B cell (primary cell): ENCODE measurements around the gene TMEM163. TPM values are rescaled to one million over a fixed set of nuclear protein-coding genes. Genes with fewer than 3 reads are reported as not detected.

ENCODE experiments used
- ATAC-seq: fragments of 200-7000 bp; cut with Tn5 transposase; one replicate; pipeline ENCODE4 v1.10.0; 2021; ENCODE audit warnings: low read depth, mild to moderate bottlenecking, moderate number of reproducible peaks, moderate library complexity
- CTCF ChIA-PET: fragments of 350-600 bp; sonication (Branson Sonifier 250); formaldehyde crosslinking; loops from one replicate; lab custom pipeline; 2021; ENCODE audit warnings: antibody characterized with exemption, inconsistent platforms; lab: Charles Lee
- POLR2A ChIA-PET: fragments of 350-600 bp; sonication (Branson Sonifier 250); formaldehyde crosslinking; loops from one replicate; lab custom pipeline; 2021; ENCODE audit warnings: antibody characterized with exemption; lab: Charles Lee
- DNase-seq: peaks from one replicate; pipeline ENCODE4 v3.0.0; 2013
- H2AFZ ChIP-seq: 2 replicates; pipeline ENCODE4 v1.6.1; 2012; ENCODE audit warnings: mild to moderate bottlenecking, low read depth, low read length; ENCODE audit not compliant: insufficient read depth, poor library complexity, severe bottlenecking
- H3K27ac ChIP-seq, 2 donors: 1 replicate in 1 of 2; 2 replicates in 1 of 2; pipeline ENCODE4 v1.5.1; 2012 to 2013; ENCODE audit warnings: low read length in 2 of 2, mild to moderate bottlenecking in 2 of 2, moderate library complexity in 1 of 2
- H3K27me3 ChIP-seq, 4 experiments: fragments of 200-600 bp in 1 of 4; sonication (generic) in 1 of 4; replicated peaks in 1 of 4; 1 replicate in 2 of 4; 2 replicates in 2 of 4; pipeline versions ENCODE4 v1.6.1 to v1.7.0; 2013 to 2016; ENCODE audit warnings: low read length in 3 of 4, mild to moderate bottlenecking in 2 of 4, mixed read lengths in 1 of 4, moderate library complexity in 1 of 4; ENCODE audit not compliant: insufficient read depth in 4 of 4, control insufficient read depth in 3 of 4; ENCODE audit errors: control extremely low read depth in 1 of 4
- H3K36me3 ChIP-seq, 2 experiments: replicated peaks in 1 of 2; 1 replicate in 1 of 2; 2 replicates in 1 of 2; pipeline versions ENCODE4 v1.6.1 to v1.7.1; 2013; ENCODE audit warnings: low read length in 1 of 2; ENCODE audit not compliant: insufficient read depth in 2 of 2, control insufficient read depth in 1 of 2; ENCODE audit errors: control extremely low read depth in 1 of 2, extremely low read depth in 1 of 2
- H3K4me1 ChIP-seq, 2 donors: fragments of 200-600 bp in 1 of 2; sonication (generic) in 1 of 2; 1 replicate in 1 of 2; 2 replicates in 1 of 2; pipeline versions ENCODE4 v1.5.1 to v1.6.1; 2013 to 2017; ENCODE audit warnings: low read length in 2 of 2; ENCODE audit not compliant: control insufficient read depth in 2 of 2, insufficient read depth in 2 of 2
- H3K4me2 ChIP-seq: replicated peaks from 2 replicates; pipeline ENCODE3; 2012; ENCODE audit warnings: mild to moderate bottlenecking, low read depth, low read length; ENCODE audit not compliant: poor library complexity, severe bottlenecking
- H3K4me3 ChIP-seq, 5 experiments: fragments of 200-600 bp in 1 of 5; sonication (generic) in 1 of 5; 1 replicate in 3 of 5; 2 replicates in 2 of 5; pipeline versions ENCODE4 v1.5.1 to v1.7.0; 2011 to 2016; ENCODE audit warnings: low read length in 4 of 5, mild to moderate bottlenecking in 4 of 5, low read depth in 2 of 5, control low read depth in 1 of 5, moderate library complexity in 1 of 5; ENCODE audit not compliant: insufficient read depth in 1 of 5; ENCODE audit errors: control extremely low read depth in 1 of 5, extremely low read depth in 1 of 5
- H3K79me2 ChIP-seq: fragments of 200-600 bp; sonication (generic); one replicate; pipeline ENCODE4 v1.6.0; 2016; ENCODE audit warnings: low read length; ENCODE audit not compliant: control insufficient read depth, insufficient read depth
- H3K9ac ChIP-seq: fragments of 200-600 bp; sonication (generic); 2 replicates; pipeline ENCODE4 v1.6.1; 2017; ENCODE audit warnings: mild to moderate bottlenecking, low read length, moderate library complexity
- H3K9me3 ChIP-seq, 3 donors: one replicate each; pipeline versions ENCODE4 v1.6.1 to v1.7.1; 2013; ENCODE audit warnings: low read length in 2 of 3; ENCODE audit not compliant: control insufficient read depth in 2 of 3, insufficient read depth in 1 of 3; ENCODE audit errors: control extremely low read depth in 1 of 3
- H4K20me1 ChIP-seq: 2 replicates; pipeline ENCODE4 v1.6.0; 2012; ENCODE audit warnings: mild to moderate bottlenecking, low read length; ENCODE audit not compliant: insufficient read depth, control insufficient read depth, poor library complexity, severe bottlenecking
- H3K27ac Mint-ChIP-seq: one replicate; pipeline ENCODE4 v1.8.0; 2021; ENCODE audit warnings: mixed read lengths
- H3K27me3 Mint-ChIP-seq: one replicate; pipeline ENCODE4 v1.8.0; 2021; ENCODE audit warnings: mixed read lengths
- H3K4me1 Mint-ChIP-seq: one replicate; pipeline ENCODE4 v1.8.0; 2021; ENCODE audit warnings: mixed read lengths
- H3K4me3 Mint-ChIP-seq: one replicate; pipeline ENCODE4 v1.8.0; 2021; ENCODE audit warnings: mixed read lengths
- H3K9me3 Mint-ChIP-seq: one replicate; pipeline ENCODE4 v1.8.0; 2022; ENCODE audit warnings: mixed read lengths; ENCODE audit not compliant: insufficient read depth
- CTCF ChIP-seq: fragments of 200-600 bp; IDR thresholded peaks from one replicate; pipeline ENCODE4 v1.8.0; 2022; ENCODE audit warnings: antibody characterized with exemption, mild to moderate bottlenecking
- EZH2 ChIP-seq: IDR thresholded peaks from 2 replicates; pipeline ENCODE4 v1.6.1; 2012; ENCODE audit warnings: borderline replicate concordance, low read depth, mild to moderate bottlenecking, moderate library complexity, low read length; ENCODE audit not compliant: insufficient read depth, poor library complexity, severe bottlenecking
- WGBS: methylation state at CpG from one replicate; pipeline ENCODE4 v1.1.5; 2013; ENCODE audit warnings: missing lambda C conversion rate; ENCODE audit not compliant: insufficient coverage; 5-methylcytosine and 5-hydroxymethylcytosine counted together
- intact Hi-C: fragments of 100-400 bp; cut with micrococcal nuclease; formaldehyde crosslinking; loops from one replicate; pipeline ENCODE4 v1.10.0; 2022
- polyA plus RNA-seq: library from polyadenylated mRNA; depleted of rRNA; stranded (reverse); fragments of >200 nt; gene quantifications from 2 replicates; pipeline ENCODE4 v1.2.3, GENCODE V29; 2012
- total RNA-seq, 2 donors: library from RNA; stranded (reverse); fragments of 120-200 nt in 1 of 2; gene quantifications; 1 replicate in 1 of 2; 2 replicates in 1 of 2; pipeline versions ENCODE4 v1.2.3 to v1.2.4, GENCODE V29; 2013 to 2022

Gene TMEM163
- total and polyA plus RNA-seq, 2 donors (not counting 1 experiment from before 2014, with no cell fraction given) = 2.6 to 5.6 TPM

GRCh38 chr2:134447669-134448068, 271.1 kb downstream of the TMEM163 start:
- H3K27me3 Mint-ChIP-seq = no peaks in the 10 kb centered on the region
- H3K4me2 ChIP-seq = no peak overlapping the region

More at GRCh38 chr2:134447669-134448068, 271.1 kb downstream of the TMEM163 start:
- DNase-seq = no peak
- ChIA-PET POLR2A (no interaction called here), CTCF (interaction anchor here (1.3 kb wide), 1 partner anchor 561 kb away, joined by 4 read pairs; no protein-coding TSS in a partner anchor)
- intact Hi-C loops = no loop called here
- 93% methylated on average over 4 of the region's 4 CpGs for WGBS
- Mint-ChIP-seq H3K27ac (no peak overlapping the region), H3K4me1 (no peaks in the 10 kb centered on the region), H3K9me3 (no peaks in the 10 kb centered on the region), H3K4me3 (no peak overlapping the region)
- H3K27me3 ChIP-seq = no peaks in the 10 kb centered on the region
- no peak overlapping the region for H2AFZ ChIP-seq
- no peaks in the 10 kb centered on the region for H3K4me1 ChIP-seq
- TF ChIP-seq EZH2 (no peak), CTCF (no peak)
- peaks cover 59% of the 10 kb centered on the region for H4K20me1 ChIP-seq
- ATAC-seq = no peak
- no peaks in the 10 kb centered on the region for H3K9me3 ChIP-seq
- H3K4me3 ChIP-seq = no peak overlapping the region
- H3K79me2 ChIP-seq = no peaks in the 10 kb centered on the region
- no peak overlapping the region for H3K27ac ChIP-seq
- no peak overlapping the region for H3K9ac ChIP-seq
- H3K36me3 ChIP-seq = peaks cover 0 to 90% of the 10 kb centered on the region in 2 experiments
